ENCODE measurements around the gene PITPNC1.

The PITPNC1 gene

DNA sequence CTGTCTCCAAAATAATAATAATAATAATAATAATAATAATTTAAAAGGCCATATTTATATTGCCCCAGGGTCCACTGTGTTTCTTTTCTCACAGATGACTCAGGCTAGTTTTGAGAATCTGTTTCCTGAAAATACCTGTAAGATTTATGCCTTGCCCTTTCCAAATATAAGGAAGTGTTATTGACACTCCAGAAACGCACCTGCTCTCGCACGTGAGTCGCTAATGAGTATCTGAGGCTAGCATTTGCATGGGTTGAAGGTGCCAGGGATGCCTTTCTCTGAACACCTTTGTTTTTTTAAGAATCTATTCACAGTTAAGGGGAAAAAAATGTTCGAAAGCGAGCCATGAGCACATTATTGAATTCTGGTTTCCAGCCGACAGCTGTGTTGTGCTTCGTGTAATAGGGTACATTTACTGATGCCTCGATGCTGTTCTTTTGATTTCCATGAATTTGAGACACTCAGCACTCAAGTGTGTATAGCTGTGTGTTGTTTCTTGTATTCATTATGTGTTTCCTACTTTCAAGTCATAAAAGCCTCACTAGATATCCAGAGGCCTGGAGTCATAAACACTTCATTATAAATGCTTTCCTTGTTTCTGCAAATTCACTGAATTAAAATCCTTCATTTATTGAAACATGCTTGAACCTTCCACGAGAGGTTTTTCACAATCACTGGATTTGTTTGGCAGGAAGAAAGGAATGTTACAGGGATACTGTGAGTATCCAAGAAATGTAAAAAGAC lies 295.7 kb downstream of the PITPNC1 start:
- Histone ChIP-seq H3K4me3 (ENCODE audit: low read depth in 1 of 5, low read length in 5 of 5) (no peak overlapping the region), H3K9me3 (ENCODE audit: control insufficient read depth in 5 of 5, low read length in 5 of 5) (peaks cover 0 to 2% (median 0%) of the 10 kb centered on the region in 5 donors), H3K4me1 (ENCODE audit: control insufficient read depth in 5 of 5, insufficient read depth in 5 of 5, low read length in 5 of 5) (peaks cover 0 to 4% (median 0%) of the 10 kb centered on the region in 5 donors), H3K9ac (ENCODE audit: low read length in 5 of 5) (no peak overlapping the region), H3K36me3 (ENCODE audit: control insufficient read depth in 5 of 5, insufficient read depth in 5 of 5, low read length in 5 of 5) (peaks cover 0 to 12% (median 0%) of the 10 kb centered on the region in 5 donors), H3K27ac (ENCODE audit: low read depth, low read length) (no peak overlapping the region), H3K27me3 (ENCODE audit: control insufficient read depth in 5 of 5, insufficient read depth in 4 of 5, low read length in 5 of 5) (no peaks in the 10 kb centered on the region)

- Histone ChIP-seq H3K9ac (ENCODE audit: low read length in 5 of 5) (no peak overlapping the region), H3K27ac (ENCODE audit: low read depth, low read length) (no peak overlapping the region), H3K4me1 (ENCODE audit: control insufficient read depth in 5 of 5, insufficient read depth in 5 of 5, low read length in 5 of 5) (peaks cover 0 to 4% (median 0%) of the 10 kb centered on the region in 5 donors), H3K27me3 (ENCODE audit: control insufficient read depth in 5 of 5, insufficient read depth in 4 of 5, low read length in 5 of 5) (no peaks in the 10 kb centered on the region), H3K9me3 (ENCODE audit: control insufficient read depth in 5 of 5, low read length in 5 of 5) (no peaks in the 10 kb centered on the region), H3K4me3 (ENCODE audit: low read depth in 1 of 5, low read length in 5 of 5) (no peak overlapping the region), H3K36me3 (ENCODE audit: control insufficient read depth in 5 of 5, insufficient read depth in 5 of 5, low read length in 5 of 5) (peaks cover 0 to 11% (median 4%) of the 10 kb centered on the region in 5 donors)
These were observed 298.4 kb downstream of the PITPNC1 start for GRCh38 chr17:67675481-67675880.

DNA sequence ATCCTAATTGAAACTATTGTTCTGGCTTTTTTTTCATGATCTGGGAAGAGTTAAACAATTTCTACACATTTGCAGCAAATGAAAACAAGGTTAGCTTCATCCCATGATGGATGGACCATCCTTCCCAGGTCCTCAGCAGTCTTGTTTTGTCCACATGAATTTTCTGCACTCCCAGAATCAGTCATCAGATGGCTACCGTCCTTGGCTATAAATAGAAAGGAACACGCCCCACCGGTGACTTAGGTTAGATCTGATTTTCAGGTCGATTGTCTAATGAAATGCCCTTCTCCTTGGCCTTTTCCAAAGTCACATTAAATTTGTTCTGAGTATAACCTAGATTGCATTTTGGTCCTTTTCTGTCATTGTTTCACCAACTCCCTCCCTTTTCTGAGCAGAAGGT lies 299.2 kb downstream of the PITPNC1 start:
- H3K36me3 ChIP-seq (ENCODE audit: control insufficient read depth in 5 of 5, insufficient read depth in 5 of 5, low read length in 5 of 5): peaks cover 0 to 11% (median 2%) of the 10 kb centered on the region in 5 donors
- no peak overlapping the region for H3K27ac ChIP-seq (ENCODE audit: low read depth, low read length)
- H3K4me1 ChIP-seq (ENCODE audit: control insufficient read depth in 5 of 5, insufficient read depth in 5 of 5, low read length in 5 of 5): peaks cover 0 to 3% (median 0%) of the 10 kb centered on the region in 5 donors
- H3K9me3 ChIP-seq (ENCODE audit: control insufficient read depth in 5 of 5, low read length in 5 of 5): no peaks in the 10 kb centered on the region
- no peak overlapping the region for H3K9ac ChIP-seq (ENCODE audit: low read length in 5 of 5)
- no peaks in the 10 kb centered on the region for H3K27me3 ChIP-seq (ENCODE audit: control insufficient read depth in 5 of 5, insufficient read depth in 4 of 5, low read length in 5 of 5)
- no peak overlapping the region for H3K4me3 ChIP-seq (ENCODE audit: low read depth in 1 of 5, low read length in 5 of 5)

GRCh38 chr17:67678414-67678813 lies 301.3 kb downstream of the PITPNC1 start:
- Histone ChIP-seq H3K9me3 (ENCODE audit: control insufficient read depth in 5 of 5, low read length in 5 of 5) (no peaks in the 10 kb centered on the region), H3K27me3 (ENCODE audit: control insufficient read depth in 5 of 5, insufficient read depth in 4 of 5, low read length in 5 of 5) (no peaks in the 10 kb centered on the region), H3K4me3 (ENCODE audit: low read depth in 1 of 5, low read length in 5 of 5) (no peak overlapping the region), H3K36me3 (ENCODE audit: control insufficient read depth in 5 of 5, insufficient read depth in 5 of 5, low read length in 5 of 5) (peaks cover 0 to 4% (median 2%) of the 10 kb centered on the region in 5 donors), H3K27ac (ENCODE audit: low read depth, low read length) (no peak overlapping the region), H3K9ac (ENCODE audit: low read length in 5 of 5) (no peak overlapping the region), H3K4me1 (ENCODE audit: control insufficient read depth in 5 of 5, insufficient read depth in 5 of 5, low read length in 5 of 5) (no peaks in the 10 kb centered on the region)

GRCh38 chr17:67679225-67679624 lies 302.1 kb downstream of the PITPNC1 start:
- Histone ChIP-seq H3K27me3 (ENCODE audit: control insufficient read depth in 5 of 5, insufficient read depth in 4 of 5, low read length in 5 of 5) (no peaks in the 10 kb centered on the region), H3K27ac (ENCODE audit: low read depth, low read length) (no peak overlapping the region)

GRCh38 chr17:67679721-67680120 lies 302.6 kb downstream of the PITPNC1 start:
- Histone ChIP-seq H3K9me3 (ENCODE audit: control insufficient read depth in 5 of 5, low read length in 5 of 5) (no peaks in the 10 kb centered on the region), H3K9ac (ENCODE audit: low read length in 5 of 5) (no peak overlapping the region), H3K27me3 (ENCODE audit: control insufficient read depth in 5 of 5, insufficient read depth in 4 of 5, low read length in 5 of 5) (no peaks in the 10 kb centered on the region), H3K4me1 (ENCODE audit: control insufficient read depth in 5 of 5, insufficient read depth in 5 of 5, low read length in 5 of 5) (no peaks in the 10 kb centered on the region), H3K36me3 (ENCODE audit: control insufficient read depth in 5 of 5, insufficient read depth in 5 of 5, low read length in 5 of 5) (peaks cover 0 to 4% (median 2%) of the 10 kb centered on the region in 5 donors), H3K27ac (ENCODE audit: low read depth, low read length) (no peak overlapping the region), H3K4me3 (ENCODE audit: low read depth in 1 of 5, low read length in 5 of 5) (no peak overlapping the region)

More at GRCh38 chr17:67679225-67679624, 302.1 kb downstream of the PITPNC1 start:
- Histone ChIP-seq H3K9me3 (ENCODE audit: control insufficient read depth in 5 of 5, low read length in 5 of 5) (no peaks in the 10 kb centered on the region), H3K36me3 (ENCODE audit: control insufficient read depth in 5 of 5, insufficient read depth in 5 of 5, low read length in 5 of 5) (peaks cover 0 to 4% (median 2%) of the 10 kb centered on the region in 5 donors), H3K4me3 (ENCODE audit: low read depth in 1 of 5, low read length in 5 of 5) (no peak overlapping the region), H3K4me1 (ENCODE audit: control insufficient read depth in 5 of 5, insufficient read depth in 5 of 5, low read length in 5 of 5) (no peaks in the 10 kb centered on the region), H3K9ac (ENCODE audit: low read length in 5 of 5) (no peak overlapping the region)

DNA sequence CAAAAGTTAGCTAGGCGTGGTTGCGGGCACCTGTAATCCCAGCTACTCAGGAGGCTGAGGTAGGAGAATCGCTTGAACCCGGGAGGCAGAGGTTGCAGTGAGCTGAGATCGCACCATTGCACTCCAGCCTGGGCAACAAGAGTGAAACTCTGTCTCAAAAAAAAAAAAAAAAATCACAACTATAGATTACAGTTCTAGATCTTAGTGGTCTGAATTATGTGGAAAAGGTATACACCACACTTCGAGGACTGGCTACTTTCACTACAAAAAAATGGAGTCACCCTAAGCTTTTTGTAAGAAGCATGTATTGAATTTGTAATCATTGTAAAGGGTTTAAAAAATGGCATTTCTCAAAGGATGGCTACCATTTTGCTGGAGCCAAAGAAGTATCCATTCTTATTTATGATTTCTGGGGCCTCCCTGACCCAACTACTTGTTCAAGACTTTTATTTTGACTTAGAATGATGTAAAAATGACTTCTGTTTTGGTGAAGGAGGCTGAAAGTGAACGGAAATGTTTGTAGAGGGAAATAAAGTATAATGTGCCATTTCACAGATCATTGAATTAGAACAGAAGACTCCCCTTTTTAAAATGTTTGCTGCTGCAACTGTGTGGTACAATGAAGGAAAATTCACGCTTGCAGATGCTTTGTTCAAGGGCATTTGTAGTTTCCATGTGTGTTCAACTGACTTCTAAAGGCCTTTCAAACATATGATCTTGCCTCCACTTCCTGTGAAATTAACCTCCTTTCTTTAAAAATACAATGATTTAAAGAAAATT lies 303.6 kb downstream of the PITPNC1 start:
- no peak overlapping the region for H3K27ac ChIP-seq (ENCODE audit: low read depth, low read length)
- H3K36me3 ChIP-seq (ENCODE audit: control insufficient read depth in 5 of 5, insufficient read depth in 5 of 5, low read length in 5 of 5): peaks cover 0 to 4% (median 2%) of the 10 kb centered on the region in 5 donors
- no peak overlapping the region for H3K9ac ChIP-seq (ENCODE audit: low read length in 5 of 5)
- no peaks in the 10 kb centered on the region for H3K27me3 ChIP-seq (ENCODE audit: control insufficient read depth in 5 of 5, insufficient read depth in 4 of 5, low read length in 5 of 5)
- no peaks in the 10 kb centered on the region for H3K4me1 ChIP-seq (ENCODE audit: control insufficient read depth in 5 of 5, insufficient read depth in 5 of 5, low read length in 5 of 5)
- H3K4me3 ChIP-seq (ENCODE audit: low read depth in 1 of 5, low read length in 5 of 5): no peak overlapping the region
- no peaks in the 10 kb centered on the region for H3K9me3 ChIP-seq (ENCODE audit: control insufficient read depth in 5 of 5, low read length in 5 of 5)

GRCh38 chr17:67682196-67682595 lies 305.1 kb downstream of the PITPNC1 start:
- H3K36me3 ChIP-seq (ENCODE audit: control insufficient read depth in 5 of 5, insufficient read depth in 5 of 5, low read length in 5 of 5): peaks cover 0 to 4% (median 3%) of the 10 kb centered on the region in 5 donors
- H3K4me1 ChIP-seq (ENCODE audit: control insufficient read depth in 5 of 5, insufficient read depth in 5 of 5, low read length in 5 of 5): peaks cover 0 to 6% (median 2%) of the 10 kb centered on the region in 5 donors
- no peaks in the 10 kb centered on the region for H3K9me3 ChIP-seq (ENCODE audit: control insufficient read depth in 5 of 5, low read length in 5 of 5)
- H3K27ac ChIP-seq (ENCODE audit: low read depth, low read length): no peak overlapping the region
- H3K27me3 ChIP-seq (ENCODE audit: control insufficient read depth in 5 of 5, insufficient read depth in 4 of 5, low read length in 5 of 5): no peaks in the 10 kb centered on the region
- no peak overlapping the region for H3K9ac ChIP-seq (ENCODE audit: low read length in 5 of 5)
- no peak overlapping the region for H3K4me3 ChIP-seq (ENCODE audit: low read depth in 1 of 5, low read length in 5 of 5)

GRCh38 chr17:67685351-67685750 lies 308.3 kb downstream of the PITPNC1 start:
- H3K36me3 ChIP-seq (ENCODE audit: control insufficient read depth in 5 of 5, insufficient read depth in 5 of 5, low read length in 5 of 5): peaks cover 0 to 8% (median 0%) of the 10 kb centered on the region in 5 donors
- H3K4me3 ChIP-seq (ENCODE audit: low read depth in 1 of 5, low read length in 5 of 5): no peak overlapping the region
- peaks cover 2 to 7% (median 6%) of the 10 kb centered on the region in 5 donors for H3K4me1 ChIP-seq (ENCODE audit: control insufficient read depth in 5 of 5, insufficient read depth in 5 of 5, low read length in 5 of 5)
- no peaks in the 10 kb centered on the region for H3K27me3 ChIP-seq (ENCODE audit: control insufficient read depth in 5 of 5, insufficient read depth in 4 of 5, low read length in 5 of 5)
- no peak overlapping the region for H3K27ac ChIP-seq (ENCODE audit: low read depth, low read length)
- H3K9ac ChIP-seq (ENCODE audit: low read length in 5 of 5): no peak overlapping the region
- H3K9me3 ChIP-seq (ENCODE audit: control insufficient read depth in 5 of 5, low read length in 5 of 5): no peaks in the 10 kb centered on the region

- Histone ChIP-seq H3K9me3 (ENCODE audit: control insufficient read depth in 5 of 5, low read length in 5 of 5) (no peaks in the 10 kb centered on the region), H3K27me3 (ENCODE audit: control insufficient read depth in 5 of 5, insufficient read depth in 4 of 5, low read length in 5 of 5) (no peaks in the 10 kb centered on the region), H3K27ac (ENCODE audit: low read depth, low read length) (no peak overlapping the region), H3K36me3 (ENCODE audit: control insufficient read depth in 5 of 5, insufficient read depth in 5 of 5, low read length in 5 of 5) (peaks cover 0 to 8% (median 0%) of the 10 kb centered on the region in 5 donors), H3K4me3 (ENCODE audit: low read depth in 1 of 5, low read length in 5 of 5) (no peak overlapping the region), H3K9ac (ENCODE audit: low read length in 5 of 5) (no peak overlapping the region), H3K4me1 (ENCODE audit: control insufficient read depth in 5 of 5, insufficient read depth in 5 of 5, low read length in 5 of 5) (peaks cover 2 to 7% (median 6%) of the 10 kb centered on the region in 5 donors)
These were observed 309.2 kb downstream of the PITPNC1 start for GRCh38 chr17:67686241-67686640.

Data from subcutaneous abdominal adipose tissue (tissue), 5 donors.